Measurements from ENCODE around the gene TMEM47.

Gene TMEM47

DNA sequence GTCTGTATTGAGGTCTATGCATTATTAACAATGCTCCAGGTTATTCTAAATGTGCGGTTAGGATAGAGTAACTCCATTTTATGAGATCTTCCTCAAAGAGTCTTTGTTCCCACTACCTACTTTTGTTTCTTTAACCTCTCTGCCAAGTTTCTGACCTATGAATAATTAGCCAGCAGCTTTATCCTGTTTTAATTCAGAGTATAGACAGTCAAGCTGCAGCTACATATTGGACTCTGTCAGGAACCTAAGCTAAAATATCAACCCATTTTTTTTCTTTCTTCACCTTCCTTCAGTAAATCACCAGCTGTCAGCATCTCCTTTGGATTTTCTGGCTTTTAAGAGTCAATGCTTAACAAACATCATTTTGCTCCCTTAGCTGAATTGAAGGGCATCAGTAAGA is 72.3 kb downstream of the TMEM47 start:
- no peak for DNase-seq

DNA sequence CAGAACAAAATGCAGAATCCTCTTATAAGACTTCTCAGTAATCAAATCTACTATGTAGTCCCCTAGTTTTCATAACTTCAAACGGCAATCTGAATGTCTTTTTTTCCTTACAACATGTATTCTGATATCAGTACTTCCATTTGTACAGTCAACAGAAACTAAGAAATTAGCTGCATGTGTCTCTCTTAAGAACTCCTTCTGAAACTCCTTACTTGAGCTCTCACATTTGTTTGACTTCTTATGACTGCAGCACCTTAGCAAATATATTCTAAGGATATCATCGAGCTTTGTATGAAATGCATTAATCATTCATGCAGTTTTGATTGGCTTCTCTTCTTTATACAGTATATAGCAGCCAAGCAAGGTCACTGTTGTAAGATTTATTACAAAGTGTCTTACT is 77.0 kb downstream of the TMEM47 start:
- no peak for DNase-seq

DNA sequence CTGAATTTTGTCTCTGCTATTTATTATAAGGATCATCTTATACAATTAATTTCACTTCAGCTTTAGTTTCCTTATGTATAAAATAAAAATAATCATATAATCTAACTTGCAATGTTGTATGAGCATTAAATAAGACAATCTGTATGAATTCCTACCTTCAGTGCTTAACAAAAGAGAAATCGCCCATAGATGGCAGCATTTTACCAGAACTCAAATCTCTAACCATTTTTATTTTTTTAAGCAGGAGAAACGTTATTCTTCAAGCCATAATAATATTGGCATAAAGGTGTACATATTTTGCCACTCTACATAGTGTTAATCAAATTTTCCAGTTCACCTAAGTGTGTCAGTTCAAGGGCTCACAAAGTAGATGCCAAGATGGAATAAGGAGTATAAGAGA is 78.8 kb downstream of the TMEM47 start:
- DNase-seq = no peak
